ENCODE measurements around the gene CHAC1. TPM values are rescaled to one million over a fixed set of nuclear protein-coding genes. Genes with fewer than 3 reads are reported as not detected.

The CHAC1 gene
- total RNA-seq, 1 donor from 2014 or later = 28.5 TPM

- H3K27ac ChIP-seq = no peak overlapping the region
- no peaks in the 10 kb centered on the region for H3K36me3 ChIP-seq
- no peak for DNase-seq (ENCODE audit: low spot score in 2 of 2)
- H3K27me3 ChIP-seq = no peaks in the 10 kb centered on the region
- no peaks in the 10 kb centered on the region for H3K9me3 ChIP-seq
- peaks cover 23 to 37% of the 10 kb centered on the region in 2 donors for H3K4me1 ChIP-seq
- no peak for TF ChIP-seq CTCF (IDR thresholded peaks at IDR 0.05)
- H3K4me3 ChIP-seq = peak overlapping the region in 1 of 2 donors; percentile 51
- intact Hi-C loops (cut with DNase I) = no loop called here
These were observed 27.8 kb upstream of the CHAC1 start for GRCh38 chr15:40925495-40925862.

- H3K9me3 ChIP-seq = no peaks in the 10 kb centered on the region
- peaks cover 28 to 43% of the 10 kb centered on the region in 2 donors for H3K4me1 ChIP-seq
- H3K27ac ChIP-seq = no peak overlapping the region
- peaks cover 3% of the 10 kb centered on the region for H3K27me3 ChIP-seq
- no peak for TF ChIP-seq CTCF (IDR thresholded peaks at IDR 0.05)
- no peaks in the 10 kb centered on the region for H3K36me3 ChIP-seq
- peak overlapping the region; percentile 18 to 51 for H3K4me3 ChIP-seq
- DNase-seq (ENCODE audit: low spot score in 2 of 2) = no peak
- intact Hi-C loops (cut with DNase I) = no loop called here
These were observed 27.2 kb upstream of the CHAC1 start for GRCh38 chr15:40925863-40926658.

- Histone ChIP-seq H3K4me3 (peak overlapping the region in 1 of 2 donors; percentile 66), H3K9me3 (no peaks in the 10 kb centered on the region), H3K27ac (no peak overlapping the region), H3K27me3 (peaks cover 8% of the 10 kb centered on the region), H3K4me1 (peaks cover 28 to 45% of the 10 kb centered on the region in 2 donors), H3K36me3 (no peaks in the 10 kb centered on the region)
- intact Hi-C loops (cut with DNase I) = no loop called here
- TF ChIP-seq CTCF (IDR thresholded peaks at IDR 0.05) = no peak
- no peak for DNase-seq (ENCODE audit: low spot score in 2 of 2)
These were observed 26.4 kb upstream of the CHAC1 start for GRCh38 chr15:40926659-40927494.

GRCh38 chr15:40927495-40927872 is 25.8 kb upstream of the CHAC1 start:
- Histone ChIP-seq H3K27ac (no peak overlapping the region), H3K27me3 (peaks cover 8% of the 10 kb centered on the region), H3K4me1 (peaks cover 28 to 45% of the 10 kb centered on the region in 2 donors), H3K4me3 (peak overlapping the region; percentile 45 to 66), H3K9me3 (no peaks in the 10 kb centered on the region), H3K36me3 (no peaks in the 10 kb centered on the region)
- no peak for DNase-seq (ENCODE audit: low spot score in 2 of 2)
- TF ChIP-seq CTCF (IDR thresholded peaks at IDR 0.05) = no peak
- intact Hi-C loops (cut with DNase I) = no loop called here

- Histone ChIP-seq H3K36me3 (no peaks in the 10 kb centered on the region), H3K4me1 (peaks cover 28 to 45% of the 10 kb centered on the region in 2 donors), H3K27me3 (peaks cover 8% of the 10 kb centered on the region), H3K27ac (no peak overlapping the region), H3K9me3 (no peaks in the 10 kb centered on the region), H3K4me3 (peak overlapping the region; percentile 45 to 66)
- intact Hi-C loops (cut with DNase I) = no loop called here
- TF ChIP-seq CTCF (IDR thresholded peaks at IDR 0.05) = no peak
- DNase-seq (ENCODE audit: low spot score in 2 of 2) = no peak
These were observed 25.1 kb upstream of the CHAC1 start for GRCh38 chr15:40927873-40928806.

Data from ascending aorta (tissue), 2 donors.